Heart left ventricle (tissue), 16 donors: Measurements from ENCODE around the gene GRB14. TPM values are rescaled to one million over a fixed set of nuclear protein-coding genes. Genes with fewer than 3 reads are reported as not detected.

Source experiments
- ATAC-seq, 4 donors: fragments of 200-7000 bp; cut with Tn5 transposase; one replicate each; pipeline ENCODE4 v1.9.1; 2020 to 2022; ENCODE audit warnings: moderate library complexity in 4 of 4, mild to moderate bottlenecking in 3 of 4, moderate number of reproducible peaks in 1 of 4
- DNase-seq, 5 donors: peaks; one replicate each; pipeline ENCODE4 v3.0.0-alpha.2; 2020
- H3K27ac ChIP-seq, 12 donors: fragments of 200-600 bp; sonication (generic) in 4 of 12; one replicate each; pipeline versions ENCODE4 v1.5.0 to v1.8.0; 2016 to 2022; ENCODE audit warnings: mild to moderate bottlenecking in 2 of 12
- H3K27me3 ChIP-seq, 9 donors: fragments of 200-600 bp; sonication (generic) in 2 of 9; one replicate each; pipeline versions ENCODE4 v1.5.1 to v1.8.0; 2016 to 2022; ENCODE audit warnings: mild to moderate bottlenecking in 3 of 9
- H3K36me3 ChIP-seq, 9 donors: fragments of 200-600 bp; sonication (generic) in 2 of 9; one replicate each; pipeline versions ENCODE4 v1.5.0 to v1.8.0; 2018 to 2022; ENCODE audit warnings: mild to moderate bottlenecking in 2 of 9
- H3K4me1 ChIP-seq, 12 donors: fragments of 200-600 bp; sonication (generic) in 4 of 12; one replicate each; pipeline versions ENCODE4 v1.5.0 to v1.8.0; 2016 to 2022; ENCODE audit warnings: mild to moderate bottlenecking in 3 of 12
- H3K4me3 ChIP-seq, 12 donors: fragments of 200-600 bp; sonication (generic) in 4 of 12; one replicate each; pipeline versions ENCODE4 v1.5.0 to v1.8.0; 2017 to 2022; ENCODE audit warnings: mild to moderate bottlenecking in 9 of 12, moderate library complexity in 4 of 12
- H3K9me3 ChIP-seq, 12 donors: fragments of 200-600 bp; sonication (generic) in 4 of 12; one replicate each; pipeline versions ENCODE4 v1.5.0 to v1.8.0; 2016 to 2022; ENCODE audit warnings: mild to moderate bottlenecking in 1 of 12
- POLR2A ChIP-seq, 2 donors: fragments of 450-650 bp; IDR thresholded peaks; one replicate each; pipeline ENCODE4 v1.6.1; 2017; ENCODE audit warnings: antibody characterized with exemption in 2 of 2, mild to moderate bottlenecking in 2 of 2, moderate library complexity in 2 of 2
- WGBS, 4 donors: extraction: QIAGEN DNeasy Blood & Tissue Kit in 2 of 4; methylation state at CpG; one replicate each; pipeline versions ENCODE4 v1.1.5 to v1.1.7; 2013 to 2018; 5-methylcytosine and 5-hydroxymethylcytosine counted together
- intact Hi-C, 10 donors: fragments of 100-400 bp; cut with DNase I; formaldehyde crosslinking; loops; one replicate each; pipeline versions ENCODE4 v1.11.1 to v1.14.2; 2022
- polyA plus RNA-seq, 2 donors: library from polyadenylated mRNA; stranded (reverse); fragments of 200-250 nt; gene quantifications; one replicate each; pipeline ENCODE4 v1.2.3, GENCODE V29; 2013
- total RNA-seq, 9 donors: library from RNA; depleted of rRNA in 2 of 9; stranded (reverse); fragments of >200 nt in 2 of 9; fragmentation: NEBNext Ultra II Directional in 3 of 9; extraction: Animal tissue kit (Norgen Biotek cat#: 25700) in 3 of 9; gene quantifications; one replicate each; pipeline versions ENCODE4 v1.1.0 to v1.2.4, GENCODE V29; 2016 to 2023
- TF ChIP-seq, protein P1 (sequence below), 12 donors: fragments of 200-600 bp; sonication (generic) in 4 of 12; IDR thresholded peaks; one replicate each; pipeline versions ENCODE4 v1.5.0 to v1.8.0; 2018 to 2022; ENCODE audit warnings: antibody characterized with exemption in 12 of 12, mild to moderate bottlenecking in 5 of 12
- donor health status: ischemic (EF 13 %, LVEDD 7.1; RV severe dilation, severe dysfunction).
- donor health status: healthy with polysubstance abuse.
- donor health status: DM: no; HTN: yes; CAD: no.
- donor health status: DM: no; HTN: no; CAD: no.
- donor health status: ischemic (EF 25% LVEDD 6.9; RV normal size, moderate dysfunction).
- donor health status: ischemic (EF 25% LVEDD 5.7; RV mildly dilated, moderate dysfunction).
- donor health status: healthy.
- donor health status: DM: yes; HTN: yes; CAD: no.
- donor health status: ischemic (EF 35%, LVEDD 5.7; RV mildly dilated, moderate dysfunction).
- donor health status: nonischemic (EF 11% LVEDD 7.7; RV severe dilation, severe dysfunction).
- donor health status: DM: yes; HTN: yes; CAD: no.
- donor health status: PGD.
- donor health status: ischemic (EF 29% LVEDD 5.4; RV normal size, mild dysfunction).
- donor health status: nonischemic (EF 23%, LVEDD 6.1; RV moderate dilation, normal function).

Gene GRB14
- total and polyA plus RNA-seq, 11 donors, result 2.7 to 42.3 (median 13.3) TPM

- WGBS, 4 donors, result 82 to 92% (median 84%) methylated on average over 5 of the region's 5 CpGs
- ATAC-seq (no peak), DNase-seq (no peak)
- H3K4me1 ChIP-seq, result peaks cover 0 to 8% (median 0%) of the 10 kb centered on the region in 12 donors
- TF ChIP-seq, protein P1, sequence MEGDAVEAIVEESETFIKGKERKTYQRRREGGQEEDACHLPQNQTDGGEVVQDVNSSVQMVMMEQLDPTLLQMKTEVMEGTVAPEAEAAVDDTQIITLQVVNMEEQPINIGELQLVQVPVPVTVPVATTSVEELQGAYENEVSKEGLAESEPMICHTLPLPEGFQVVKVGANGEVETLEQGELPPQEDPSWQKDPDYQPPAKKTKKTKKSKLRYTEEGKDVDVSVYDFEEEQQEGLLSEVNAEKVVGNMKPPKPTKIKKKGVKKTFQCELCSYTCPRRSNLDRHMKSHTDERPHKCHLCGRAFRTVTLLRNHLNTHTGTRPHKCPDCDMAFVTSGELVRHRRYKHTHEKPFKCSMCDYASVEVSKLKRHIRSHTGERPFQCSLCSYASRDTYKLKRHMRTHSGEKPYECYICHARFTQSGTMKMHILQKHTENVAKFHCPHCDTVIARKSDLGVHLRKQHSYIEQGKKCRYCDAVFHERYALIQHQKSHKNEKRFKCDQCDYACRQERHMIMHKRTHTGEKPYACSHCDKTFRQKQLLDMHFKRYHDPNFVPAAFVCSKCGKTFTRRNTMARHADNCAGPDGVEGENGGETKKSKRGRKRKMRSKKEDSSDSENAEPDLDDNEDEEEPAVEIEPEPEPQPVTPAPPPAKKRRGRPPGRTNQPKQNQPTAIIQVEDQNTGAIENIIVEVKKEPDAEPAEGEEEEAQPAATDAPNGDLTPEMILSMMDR (IDR thresholded peaks at IDR 0.05), result no peak
- no peak for TF ChIP-seq POLR2A (IDR thresholded peaks at IDR 0.05)
- no peaks in the 10 kb centered on the region for H3K36me3 ChIP-seq
- peak overlapping the region in 7 of 12 donors; percentile 3 to 41 (median 20) for H3K4me3 ChIP-seq
- no peaks in the 10 kb centered on the region for H3K27me3 ChIP-seq
- intact Hi-C loops, result loop anchor here in 2 of 10 donors (10.0 kb wide), 2 partner anchors 146 to 346 kb away; no protein-coding TSS in a partner anchor
- peak overlapping the region in 1 of 12 donors; percentile 36 for H3K27ac ChIP-seq
- no peaks in the 10 kb centered on the region for H3K9me3 ChIP-seq
These were observed 53.0 kb downstream of the GRB14 start for GRCh38 chr2:164568317-164568716.

- WGBS, 4 donors, result 69 to 91% (median 81%) methylated on average over 3 of the region's 3 CpGs
- Histone ChIP-seq H3K9me3 (no peaks in the 10 kb centered on the region), H3K27me3 (no peaks in the 10 kb centered on the region), H3K4me3 (peak overlapping the region in 8 of 12 donors; percentile 3 to 41 (median 20)), H3K36me3 (no peaks in the 10 kb centered on the region), H3K4me1 (peaks cover 0 to 13% (median 0%) of the 10 kb centered on the region in 12 donors), H3K27ac (no peak overlapping the region)
- intact Hi-C loops, result loop anchor here in 2 of 10 donors (10.0 kb wide), 2 partner anchors 147 to 347 kb away; no protein-coding TSS in a partner anchor
- TF ChIP-seq, protein P1 (IDR thresholded peaks at IDR 0.05), result no peak
- TF ChIP-seq POLR2A (IDR thresholded peaks at IDR 0.05), result no peak
- ATAC-seq (no peak), DNase-seq (no peak)
These were observed 53.8 kb downstream of the GRB14 start for GRCh38 chr2:164567335-164567989.

- WGBS, 4 donors, result 48 to 78% (median 62%) methylated on average over 4 of the region's 4 CpGs
- Histone ChIP-seq H3K4me1 (peaks cover 0 to 27% (median 8%) of the 10 kb centered on the region in 12 donors), H3K4me3 (peak overlapping the region in 1 of 12 donors; percentile 41), H3K36me3 (no peaks in the 10 kb centered on the region), H3K9me3 (no peaks in the 10 kb centered on the region), H3K27me3 (no peaks in the 10 kb centered on the region), H3K27ac (peak overlapping the region in 3 of 12 donors; percentile 11 to 41 (median 28))
- DNase-seq (no peak), ATAC-seq (peak in 1 of 4 donors; percentile 35)
- no peak for TF ChIP-seq POLR2A (IDR thresholded peaks at IDR 0.05)
- TF ChIP-seq, protein P1 (IDR thresholded peaks at IDR 0.05), result no peak
- intact Hi-C loops, result loop anchor here in 2 of 10 donors (10.0 kb wide), 2 partner anchors 149 to 349 kb away; no protein-coding TSS in a partner anchor
These were observed 55.9 kb downstream of the GRB14 start for GRCh38 chr2:164565359-164565758.

DNA sequence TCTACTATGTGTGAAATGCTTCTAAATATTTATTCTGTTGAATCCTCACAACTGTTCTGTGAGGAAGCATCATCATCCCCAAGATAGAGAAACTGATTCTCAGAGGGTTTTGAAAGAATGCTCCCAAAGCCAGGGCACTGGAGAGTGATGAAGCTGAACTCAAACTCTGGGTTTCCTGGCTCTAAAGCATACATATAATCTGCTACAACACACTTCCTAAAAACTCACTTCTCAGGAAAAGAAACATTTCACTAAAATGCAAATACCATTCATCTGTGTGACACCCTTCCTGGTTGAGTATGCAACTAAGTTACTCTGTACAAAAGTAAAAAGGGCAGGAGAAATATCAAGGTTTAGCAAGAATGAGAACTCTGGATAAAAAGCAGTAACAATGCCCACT, 58.6 kb downstream of the GRB14 start:
- peak overlapping the region in 3 of 12 donors; percentile 1 to 49 (median 8) for H3K27ac ChIP-seq
- H3K36me3 ChIP-seq, result no peaks in the 10 kb centered on the region
- H3K9me3 ChIP-seq, result no peaks in the 10 kb centered on the region
- DNase-seq (no peak), ATAC-seq (no peak)
- H3K27me3 ChIP-seq, result no peaks in the 10 kb centered on the region
- no peak overlapping the region for H3K4me3 ChIP-seq
- peaks cover 0 to 25% (median 8%) of the 10 kb centered on the region in 12 donors for H3K4me1 ChIP-seq
- intact Hi-C loops, result loop anchor here in 9 of 10 donors (5.0 to 10.0 kb wide), 5 partner anchors 35 to 355 kb away; no protein-coding TSS in a partner anchor
- TF ChIP-seq, protein P1 (IDR thresholded peaks at IDR 0.05), result no peak
- no peak for TF ChIP-seq POLR2A (IDR thresholded peaks at IDR 0.05)
